ENCODE data around the gene SMPD4. TPM values are rescaled to one million over a fixed set of nuclear protein-coding genes. Genes with fewer than 3 reads are reported as not detected.
A peak's percentile ranks its signal among the peaks of the same experiment; 100 is the strongest.
"Not testable (repeated sequence)": the region's sequence is repeated elsewhere in the genome, so short reads cannot be mapped to it uniquely, and the experiment has no call there.

SMPD4 gene
- total RNA-seq, 8 experiments from 2014 or later = 20.1 to 57.6 (median 29.3) TPM

DNA sequence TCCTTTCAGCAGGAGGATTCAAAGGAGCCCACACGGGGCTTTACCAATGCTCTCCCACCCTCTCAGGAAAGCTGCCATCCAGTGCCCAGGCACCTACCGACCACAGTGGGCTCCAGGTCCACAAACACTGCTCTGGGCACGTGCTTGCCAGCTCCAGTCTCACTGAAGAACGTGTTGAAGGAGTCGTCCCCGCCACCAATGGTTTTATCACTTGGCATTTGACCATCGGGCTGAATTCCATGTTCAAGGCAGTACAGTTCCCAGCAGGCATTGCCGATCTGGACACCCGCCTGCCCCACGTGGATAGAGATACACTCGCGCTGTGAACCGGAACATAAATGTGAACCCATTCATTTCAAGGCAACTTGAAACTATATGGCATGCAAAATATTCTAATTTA is 14.7 kb upstream of the SMPD4 start:
- no CpG with 5 or more reads among the region's 13 CpGs for WGBS, 10 experiments
- not testable (repeated sequence) for H3K4me1 ChIP-seq (replicated peaks in 1 of 2); H3K27ac ChIP-seq; H3K4me3 ChIP-seq; ATAC-seq (replicated peaks in 6 of 8)
- in situ Hi-C loops (cut with MboI; ENCODE audit: low pct_unique_long_range_greater_than_20kb in 2 of 9, low sequenced_read_pairs in 9 of 9, unreplicated experiment in 9 of 9) = loop anchor here in 3 of 9 experiments (25.0 kb wide), 1 partner anchor 141 kb away; the partner anchor contains the start of gene IMP4 (in 3 of the 3)

GRCh38 chr2:130195089-130195635 is 13.8 kb upstream of the SMPD4 start:
- no CpG with 5 or more reads among the region's 9 CpGs for WGBS, 10 experiments

GRCh38 chr2:130193824-130194223 is 12.4 kb upstream of the SMPD4 start:
- 90% methylated on average over 4 of the region's 22 CpGs; no CpG with 5 or more reads in 9 of the 10 experiments for WGBS, 10 experiments
- ATAC-seq (replicated peaks in 6 of 8); H3K27ac ChIP-seq; H3K4me3 ChIP-seq; H3K4me1 ChIP-seq (replicated peaks in 1 of 2): not testable (repeated sequence)
- in situ Hi-C loops (cut with MboI; ENCODE audit: low pct_unique_long_range_greater_than_20kb in 2 of 9, low sequenced_read_pairs in 9 of 9, unreplicated experiment in 9 of 9) = loop anchor here in 3 of 9 experiments (25.0 kb wide), 1 partner anchor 143 kb away; the partner anchor contains the start of gene IMP4 (in 3 of the 3)

More at GRCh38 chr2:130195089-130195635, 13.8 kb upstream of the SMPD4 start:
- in situ Hi-C loops (cut with MboI; ENCODE audit: low pct_unique_long_range_greater_than_20kb in 2 of 9, low sequenced_read_pairs in 9 of 9, unreplicated experiment in 9 of 9) = loop anchor here in 3 of 9 experiments (25.0 kb wide), 1 partner anchor 142 kb away; the partner anchor contains the start of gene IMP4 (in 3 of the 3)
- H3K27ac ChIP-seq; H3K4me3 ChIP-seq; H3K4me1 ChIP-seq (replicated peaks in 1 of 2); ATAC-seq (replicated peaks in 6 of 8): not testable (repeated sequence)

DNA sequence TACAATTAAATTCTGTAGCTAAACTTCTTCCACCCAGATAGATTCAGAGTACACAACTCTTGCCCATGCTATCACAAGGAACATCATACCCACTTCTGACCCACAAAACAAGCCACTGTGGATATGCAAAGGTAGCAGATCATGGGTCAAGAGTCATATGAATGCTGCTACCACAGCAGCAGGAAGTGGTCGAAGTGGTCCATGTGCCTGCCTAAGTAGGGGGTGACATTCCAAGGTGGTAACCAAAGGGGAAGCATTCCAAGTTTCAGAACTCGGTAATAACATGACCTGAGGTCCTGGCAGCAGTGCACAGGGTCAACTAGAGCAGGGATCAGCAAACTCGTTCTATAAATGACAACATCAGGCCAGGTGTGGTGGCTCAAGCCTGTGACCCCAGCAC is 11.0 kb upstream of the SMPD4 start:
- in situ Hi-C loops (cut with MboI; ENCODE audit: low pct_unique_long_range_greater_than_20kb in 2 of 9, low sequenced_read_pairs in 9 of 9, unreplicated experiment in 9 of 9) = loop anchor here in 3 of 9 experiments (25.0 kb wide), 1 partner anchor 145 kb away; the partner anchor contains the start of gene IMP4 (in 3 of the 3)
- H3K4me1 ChIP-seq (replicated peaks in 1 of 2); H3K4me3 ChIP-seq; H3K27ac ChIP-seq; ATAC-seq (replicated peaks in 6 of 8): not testable (repeated sequence)
- 82 to 100% methylated on average over 1 to 2 of the region's 3 CpGs; no CpG with 5 or more reads in 8 of the 10 experiments for WGBS, 10 experiments

DNA sequence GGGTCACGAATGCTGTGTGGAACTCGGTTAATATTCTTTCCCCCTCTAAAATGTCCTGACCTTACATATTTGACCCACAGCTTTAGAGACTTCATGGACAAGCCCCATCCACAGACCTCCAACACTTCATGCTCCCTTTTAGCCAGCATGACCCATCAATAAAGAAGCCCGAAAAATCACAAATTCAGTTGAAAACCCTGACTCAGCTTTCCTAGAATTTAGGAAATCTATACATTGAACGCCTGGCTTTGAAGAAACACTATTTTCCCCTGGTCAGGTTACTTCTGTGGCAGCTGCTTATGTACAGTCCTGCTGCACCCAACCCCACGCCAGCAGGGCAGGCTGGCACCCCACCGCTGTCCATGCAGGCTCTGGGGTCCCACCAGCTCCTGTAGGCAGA is 9.9 kb upstream of the SMPD4 start:
- not testable (repeated sequence) for ATAC-seq (replicated peaks in 6 of 8); H3K4me3 ChIP-seq; H3K27ac ChIP-seq; H3K4me1 ChIP-seq (replicated peaks in 1 of 2)
- in situ Hi-C loops (cut with MboI; ENCODE audit: low pct_unique_long_range_greater_than_20kb in 2 of 9, low sequenced_read_pairs in 9 of 9, unreplicated experiment in 9 of 9) = loop anchor here in 3 of 9 experiments (25.0 kb wide), 1 partner anchor 146 kb away; the partner anchor contains the start of gene IMP4 (in 3 of the 3)
- 97 to 100% (median 100%) methylated on average over 1 to 6 of the region's 6 CpGs; no CpG with 5 or more reads in 4 of the 10 experiments for WGBS, 10 experiments

DNA sequence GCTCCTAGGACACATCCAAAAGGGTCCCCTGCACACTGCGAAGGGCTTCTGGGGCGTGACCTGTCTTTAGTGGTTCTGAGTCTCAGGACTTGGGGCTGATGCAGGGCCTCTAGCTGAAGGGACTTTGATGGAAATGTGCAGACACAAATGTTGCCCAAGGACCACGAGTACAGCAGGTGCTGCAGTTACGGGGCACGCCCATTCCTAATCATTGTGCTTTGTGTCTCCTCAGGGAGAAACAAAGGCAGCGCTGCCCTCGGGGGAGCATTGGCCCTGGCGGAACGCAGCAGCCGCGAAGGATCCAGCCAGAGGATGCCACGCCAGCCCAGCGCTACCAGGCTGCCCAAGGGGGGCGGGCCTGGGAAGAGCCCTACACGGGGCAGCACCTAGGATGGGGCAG is 8.8 kb upstream of the SMPD4 start:
- WGBS, 10 experiments = 79 to 100% (median 80%) methylated on average over 1 to 3 of the region's 15 CpGs; no CpG with 5 or more reads in 7 of the 10 experiments
- Histone ChIP-seq H3K4me1 (replicated peaks in 1 of 2) (peaks cover 0 to 2% of the 10 kb centered on the region in 2 donors), H3K4me3 (no peak overlapping the region), H3K27ac (no peak overlapping the region)
- ATAC-seq (replicated peaks in 6 of 8) = no peak
- in situ Hi-C loops (cut with MboI; ENCODE audit: low pct_unique_long_range_greater_than_20kb in 2 of 9, low sequenced_read_pairs in 9 of 9, unreplicated experiment in 9 of 9) = loop anchor here in 3 of 9 experiments (25.0 kb wide), 1 partner anchor 147 kb away; the partner anchor contains the start of gene IMP4 (in 3 of the 3)

GRCh38 chr2:130188958-130189357 is 7.6 kb upstream of the SMPD4 start:
- WGBS, 10 experiments = 100% methylated on average over 1 of the region's 4 CpGs; no CpG with 5 or more reads in 9 of the 10 experiments
- in situ Hi-C loops (cut with MboI; ENCODE audit: low pct_unique_long_range_greater_than_20kb in 2 of 9, low sequenced_read_pairs in 9 of 9, unreplicated experiment in 9 of 9) = loop anchor here in 4 of 9 experiments (10.0 to 25.0 kb wide), 2 partner anchors 146 to 148 kb away; partner anchors contain the start of gene IMP4 (in 3 of the 4)
- not testable (repeated sequence) for ATAC-seq (replicated peaks in 6 of 8); H3K4me1 ChIP-seq (replicated peaks in 1 of 2); H3K27ac ChIP-seq; H3K4me3 ChIP-seq

DNA sequence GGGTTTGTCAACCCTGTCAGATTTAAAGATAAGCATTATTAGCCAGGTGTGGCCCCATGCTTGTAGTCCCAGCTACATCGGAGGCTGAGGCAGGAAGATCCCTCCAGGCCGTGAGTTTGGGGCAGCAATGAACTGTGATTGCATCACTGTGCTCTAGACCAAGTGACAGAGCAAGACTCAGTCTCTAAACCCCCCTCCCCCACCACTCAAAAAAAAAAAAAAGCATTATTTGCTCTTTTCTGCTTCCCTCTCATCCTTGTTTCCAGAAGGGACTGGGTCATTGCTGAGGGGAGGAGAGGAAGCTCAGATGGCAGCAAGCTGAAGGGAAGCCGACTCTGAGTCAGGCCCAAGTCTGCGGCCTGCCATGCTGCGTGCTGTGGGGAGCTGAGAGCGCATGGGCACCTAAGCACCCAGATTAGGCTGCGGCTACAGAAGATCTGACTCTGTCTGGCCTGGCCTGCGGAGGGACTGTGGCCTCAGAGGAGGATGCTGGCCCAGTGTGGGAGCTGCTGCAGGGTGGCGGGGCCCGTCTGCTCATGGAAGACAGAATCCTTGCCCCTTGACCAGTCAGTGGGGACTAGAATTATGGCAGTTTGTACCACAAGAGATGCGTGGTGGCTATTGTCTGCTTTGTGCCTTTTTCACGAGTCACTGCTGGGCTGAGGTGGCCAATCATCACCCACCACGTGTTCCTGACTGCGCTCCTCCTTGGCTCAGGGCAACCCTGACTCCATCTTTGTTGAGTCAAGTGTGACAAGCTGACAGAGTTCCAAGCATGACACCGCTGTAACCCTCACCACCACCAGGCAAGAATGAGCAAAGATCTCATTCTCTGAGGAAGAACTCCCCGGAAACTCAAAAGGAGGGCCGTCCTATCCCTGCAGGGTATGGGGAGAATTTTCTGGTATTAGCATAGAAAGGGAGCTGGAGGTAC is 6.7 kb upstream of the SMPD4 start:
- 56 to 100% (median 94%) methylated on average over 1 to 7 of the region's 17 CpGs; no CpG with 5 or more reads in 2 of the 10 experiments for WGBS, 10 experiments
- ATAC-seq (replicated peaks in 6 of 8) = peak in 5 of 8 experiments; percentile 26 to 59 (median 36)
- in situ Hi-C loops (cut with MboI; ENCODE audit: low pct_unique_long_range_greater_than_20kb in 2 of 9, low sequenced_read_pairs in 9 of 9, unreplicated experiment in 9 of 9) = loop anchor here in 4 of 9 experiments (10.0 to 25.0 kb wide), 2 partner anchors 147 to 149 kb away; partner anchors contain the start of gene IMP4 (in 3 of the 4)
- H3K27ac ChIP-seq, H3K4me3 ChIP-seq: not testable (repeated sequence)
- peaks cover 11 to 14% of the 10 kb centered on the region in 2 donors for H3K4me1 ChIP-seq (replicated peaks in 1 of 2)

DNA sequence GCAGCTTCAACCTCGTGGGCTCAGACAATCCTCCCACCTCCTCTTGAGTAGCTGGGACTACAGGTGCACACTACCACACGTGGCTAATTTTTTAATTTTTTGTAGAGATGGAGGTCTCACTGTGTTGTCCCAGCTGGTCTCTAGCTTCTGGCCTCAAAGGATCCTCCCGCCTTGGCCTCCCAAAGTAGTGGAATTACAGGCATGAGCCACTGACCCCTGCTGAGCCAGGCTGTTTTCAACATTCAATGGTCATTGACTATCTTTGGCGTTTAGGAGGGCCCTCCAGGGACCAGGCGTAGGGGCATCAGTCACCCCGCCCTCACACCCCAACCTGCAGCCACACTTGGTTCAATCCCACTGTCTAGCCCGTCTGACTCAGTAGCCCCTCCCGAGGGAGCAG is 5.9 kb upstream of the SMPD4 start:
- WGBS, 10 experiments = 84 to 100% (median 100%) methylated on average over 1 to 2 of the region's 8 CpGs; no CpG with 5 or more reads in 4 of the 10 experiments
- H3K4me3 ChIP-seq = no peak overlapping the region
- in situ Hi-C loops (cut with MboI; ENCODE audit: low pct_unique_long_range_greater_than_20kb in 2 of 9, low sequenced_read_pairs in 9 of 9, unreplicated experiment in 9 of 9) = loop anchor here in 4 of 9 experiments (10.0 to 25.0 kb wide), 2 partner anchors 148 to 150 kb away; partner anchors contain the start of gene IMP4 (in 3 of the 4)
- peaks cover 13 to 18% of the 10 kb centered on the region in 2 donors for H3K4me1 ChIP-seq (replicated peaks in 1 of 2)
- no peak overlapping the region for H3K27ac ChIP-seq
- ATAC-seq (replicated peaks in 6 of 8) = no peak

- no peak for ATAC-seq (replicated peaks in 6 of 8)
- in situ Hi-C loops (cut with MboI; ENCODE audit: low pct_unique_long_range_greater_than_20kb in 2 of 9, low sequenced_read_pairs in 9 of 9, unreplicated experiment in 9 of 9) = loop anchor here in 4 of 9 experiments (10.0 to 25.0 kb wide), 2 partner anchors 148 to 151 kb away; partner anchors contain the start of gene IMP4 (in 3 of the 4)
- Histone ChIP-seq H3K4me3 (no peak overlapping the region), H3K4me1 (replicated peaks in 1 of 2) (peaks cover 13 to 18% of the 10 kb centered on the region in 2 donors), H3K27ac (no peak overlapping the region)
- 60 to 100% (median 84%) methylated on average over 1 to 5 of the region's 5 CpGs; no CpG with 5 or more reads in 4 of the 10 experiments for WGBS, 10 experiments
These were observed 5.0 kb upstream of the SMPD4 start for GRCh38 chr2:130186391-130186790.

- no peak for ATAC-seq (replicated peaks in 6 of 8)
- peaks cover 13 to 18% of the 10 kb centered on the region in 2 donors for H3K4me1 ChIP-seq (replicated peaks in 1 of 2)
- 100% methylated on average over 1 of the region's 4 CpGs; no CpG with 5 or more reads in 9 of the 10 experiments for WGBS, 10 experiments
- H3K27ac ChIP-seq = no peak overlapping the region
- in situ Hi-C loops (cut with MboI; ENCODE audit: low pct_unique_long_range_greater_than_20kb in 2 of 9, low sequenced_read_pairs in 9 of 9, unreplicated experiment in 9 of 9) = loop anchor here in 4 of 9 experiments (10.0 to 25.0 kb wide), 2 partner anchors 149 to 151 kb away; partner anchors contain the start of gene IMP4 (in 3 of the 4)
- H3K4me3 ChIP-seq = no peak overlapping the region
These were observed 4.5 kb upstream of the SMPD4 start for GRCh38 chr2:130185896-130186295.

DNA sequence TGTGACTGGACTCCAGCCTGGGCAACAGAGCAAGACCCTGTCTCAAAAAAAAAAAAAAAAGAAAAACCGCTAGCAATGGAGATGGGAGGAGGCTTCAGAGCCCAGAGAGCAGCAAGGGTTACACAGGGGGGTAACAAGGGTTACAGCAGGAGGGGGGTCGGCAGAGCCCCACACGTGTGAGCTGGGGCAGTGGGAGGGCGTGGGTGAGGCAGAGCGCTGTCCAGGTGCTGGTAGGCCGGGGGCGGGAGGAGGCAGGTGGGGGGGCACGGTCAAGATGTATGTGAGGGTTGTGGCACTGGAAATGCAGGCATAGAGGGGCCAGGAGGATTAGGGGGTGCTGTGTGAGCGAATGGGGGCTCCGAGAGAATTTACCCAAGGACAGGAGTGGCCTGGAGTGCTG is 4.0 kb upstream of the SMPD4 start:
- no peak for ATAC-seq (replicated peaks in 6 of 8)
- Histone ChIP-seq H3K4me1 (replicated peaks in 1 of 2) (peaks cover 14 to 18% of the 10 kb centered on the region in 2 donors), H3K4me3 (no peak overlapping the region), H3K27ac (no peak overlapping the region)
- in situ Hi-C loops (cut with MboI; ENCODE audit: low pct_unique_long_range_greater_than_20kb in 2 of 9, low sequenced_read_pairs in 9 of 9, unreplicated experiment in 9 of 9) = loop anchor here in 4 of 9 experiments (10.0 to 25.0 kb wide), 2 partner anchors 149 to 152 kb away; partner anchors contain the start of gene IMP4 (in 3 of the 4)
- WGBS, 10 experiments = no CpG with 5 or more reads among the region's 10 CpGs

All from motor neuron (in vitro differentiated cells).